ENCODE data around the gene MARVELD1. TPM values are rescaled to one million over a fixed set of nuclear protein-coding genes. Genes with fewer than 3 reads are reported as not detected.
"Not testable (repeated sequence)": the region's sequence is repeated elsewhere in the genome, so short reads cannot be mapped to it uniquely, and the experiment has no call there.

MARVELD1 gene
- total RNA-seq, 1 donor from 2014 or later = 0.31 TPM

- ATAC-seq (ENCODE audit: low read depth) (no peak), DNase-seq (no peak)
- Mint-ChIP-seq H3K27ac (no peak overlapping the region), H3K27me3 (no peaks in the 10 kb centered on the region), H3K36me3 (ENCODE audit: low read depth) (no peaks in the 10 kb centered on the region), H3K4me1 (peaks cover 11% of the 10 kb centered on the region), H3K9me3 (no peaks in the 10 kb centered on the region), H3K4me3 (no peak overlapping the region)
- CTCF ChIA-PET = interaction anchor here (1.8 kb wide), 1 partner anchor 27 kb away, joined by 5 read pairs; no protein-coding TSS in a partner anchor
- POLR2A ChIA-PET = no interaction called here
- intact Hi-C loops (cut with micrococcal nuclease) = no loop called here
- no peak for TF ChIP-seq CTCF (IDR thresholded peaks at IDR 0.05)
Observed at GRCh38 chr10:97682042-97682441, 31.5 kb upstream of the MARVELD1 start.

GRCh38 chr10:97683556-97684367, 29.8 kb upstream of the MARVELD1 start:
- ChIA-PET CTCF (interaction anchor here (1.1 to 1.8 kb wide), 3 partner anchors 18 to 48 kb away, joined by 3 to 7 read pairs (median 5); no protein-coding TSS in a partner anchor), POLR2A (interaction anchor here (1.2 kb wide), 1 partner anchor 53 kb away, joined by 5 read pairs; the partner anchor contains the start of gene ZFYVE27)

GRCh38 chr10:97684368-97684713, 29.2 kb upstream of the MARVELD1 start:
- POLR2A ChIA-PET; H3K9me3 Mint-ChIP-seq; H3K27me3 Mint-ChIP-seq; intact Hi-C loops (cut with micrococcal nuclease); H3K4me3 Mint-ChIP-seq; DNase-seq; H3K27ac Mint-ChIP-seq; H3K36me3 Mint-ChIP-seq (ENCODE audit: low read depth); H3K4me1 Mint-ChIP-seq; ATAC-seq (ENCODE audit: low read depth): not testable (repeated sequence)
- CTCF ChIA-PET = interaction anchor here (1.1 kb wide), 1 partner anchor 17 kb away, joined by 3 read pairs; no protein-coding TSS in a partner anchor

More at GRCh38 chr10:97683556-97684367, 29.8 kb upstream of the MARVELD1 start:
- TF ChIP-seq CTCF (IDR thresholded peaks at IDR 0.05) = no peak
- Mint-ChIP-seq H3K9me3 (no peaks in the 10 kb centered on the region), H3K4me1 (peaks cover 9% of the 10 kb centered on the region), H3K36me3 (ENCODE audit: low read depth) (no peaks in the 10 kb centered on the region), H3K27me3 (no peaks in the 10 kb centered on the region), H3K27ac (no peak overlapping the region), H3K4me3 (no peak overlapping the region)
- ATAC-seq (ENCODE audit: low read depth) (no peak), DNase-seq (no peak)
- intact Hi-C loops (cut with micrococcal nuclease) = no loop called here

- Mint-ChIP-seq H3K36me3 (ENCODE audit: low read depth) (no peaks in the 10 kb centered on the region), H3K27ac (no peak overlapping the region), H3K4me3 (no peak overlapping the region), H3K27me3 (no peaks in the 10 kb centered on the region), H3K4me1 (peaks cover 9% of the 10 kb centered on the region), H3K9me3 (no peaks in the 10 kb centered on the region)
- ATAC-seq (ENCODE audit: low read depth) = no peak
- no peak for TF ChIP-seq CTCF (IDR thresholded peaks at IDR 0.05)
- DNase-seq = no peak
- POLR2A ChIA-PET = no interaction called here
- CTCF ChIA-PET = no interaction called here
- intact Hi-C loops (cut with micrococcal nuclease) = loop anchor here (5.0 kb wide), 1 partner anchor 357 kb away; no protein-coding TSS in a partner anchor
Observed at GRCh38 chr10:97684866-97685394, 28.6 kb upstream of the MARVELD1 start.

- Mint-ChIP-seq H3K27ac (no peak overlapping the region), H3K27me3 (no peaks in the 10 kb centered on the region), H3K4me1 (peaks cover 9% of the 10 kb centered on the region), H3K36me3 (ENCODE audit: low read depth) (no peaks in the 10 kb centered on the region), H3K9me3 (no peaks in the 10 kb centered on the region), H3K4me3 (no peak overlapping the region)
- DNase-seq (no peak), ATAC-seq (ENCODE audit: low read depth) (no peak)
- intact Hi-C loops (cut with micrococcal nuclease) = loop anchor here (5.0 kb wide), 1 partner anchor 357 kb away; no protein-coding TSS in a partner anchor
- TF ChIP-seq CTCF (IDR thresholded peaks at IDR 0.05) = no peak
- CTCF ChIA-PET = interaction anchor here (2.0 to 2.6 kb wide), 3 partner anchors 8 to 356 kb away, joined by 8 to 36 read pairs (median 16); no protein-coding TSS in a partner anchor
- POLR2A ChIA-PET = interaction anchor here (1.8 to 2.9 kb wide), 2 partner anchors 28 to 44 kb away, joined by 16 to 18 read pairs; partner anchors contain the start of genes MARVELD1 and PI4K2A
Observed at GRCh38 chr10:97685395-97685958, 28.1 kb upstream of the MARVELD1 start.

Data from activated B cell treated with CpG ODN at 0.5 μM for 24 hours (primary cell).